HepG2 (cell line): ENCODE results near the gene CCDC57. TPM values are rescaled to one million over a fixed set of nuclear protein-coding genes. Genes with fewer than 3 reads are reported as not detected.
A peak's percentile ranks its signal among the peaks of the same experiment; 100 is the strongest.

Experiments
- AGO2 ChIP-seq: fragments of 200-400 bp; formaldehyde crosslinking; optimal IDR thresholded peaks from 2 replicates; pipeline ENCODE3; 2017; ENCODE audit warnings: mild to moderate bottlenecking, low read depth, low read length, moderate library complexity
- AHR ChIP-seq: IDR thresholded peaks from 2 replicates; pipeline ENCODE4 v1.6.1; 2018; ENCODE audit warnings: missing genetic modification reagents, missing compliant biosample characterization
- ARNTL ChIP-seq: sonication (generic); formaldehyde crosslinking; IDR thresholded peaks from 2 replicates; pipeline ENCODE4 v1.4.0; 2020; ENCODE audit warnings: mild to moderate bottlenecking, missing genetic modification reagents
- CBFB ChIP-seq: sonication (generic); formaldehyde crosslinking; IDR thresholded peaks from 2 replicates; pipeline ENCODE4 v1.4.0; 2020; ENCODE audit warnings: missing genetic modification reagents
- CHD4 ChIP-seq: fragments of 200-600 bp; sonication (generic); IDR thresholded peaks from 2 replicates; pipeline ENCODE4 v1.7.0; 2017; ENCODE audit warnings: mild to moderate bottlenecking, low read length, borderline replicate concordance
- ESRRA ChIP-seq: sonication (generic); formaldehyde crosslinking; IDR thresholded peaks from 2 replicates; pipeline ENCODE4 v1.5.1; 2020; ENCODE audit warnings: mild to moderate bottlenecking, low read depth, missing genetic modification reagents
- KAT2B ChIP-seq: fragments of 150-350 bp; IDR thresholded peaks from 2 replicates; pipeline ENCODE4 v1.6.1; 2014; ENCODE audit warnings: low read depth, low read length, borderline replicate concordance
- KLF13 ChIP-seq: sonication (generic); formaldehyde crosslinking; IDR thresholded peaks from 2 replicates; pipeline ENCODE4 v1.4.0; 2020; ENCODE audit warnings: mild to moderate bottlenecking, missing genetic modification reagents
- MIER2 ChIP-seq: IDR thresholded peaks from 2 replicates; pipeline ENCODE4 v1.6.1; 2016; ENCODE audit warnings: missing biosample characterization, missing genetic modification reagents
- NFIB ChIP-seq: sonication (generic); formaldehyde crosslinking; IDR thresholded peaks from 2 replicates; pipeline ENCODE4 v1.9.0; 2021; ENCODE audit warnings: missing genetic modification reagents, mild to moderate bottlenecking, borderline replicate concordance
- RBAK ChIP-seq: sonication (generic); formaldehyde crosslinking; IDR thresholded peaks from 2 replicates; pipeline ENCODE4 v1.5.1; 2020; ENCODE audit warnings: mild to moderate bottlenecking, missing genetic modification reagents
- RBFOX2 ChIP-seq: fragments of 200-400 bp; formaldehyde crosslinking; IDR thresholded peaks from 2 replicates; pipeline ENCODE4 v1.6.1; 2017; ENCODE audit warnings: low read depth, mild to moderate bottlenecking, low read length
- RFX1 ChIP-seq: fragments of 450-650 bp; IDR thresholded peaks from 2 replicates; pipeline ENCODE4 v1.6.1; 2017
- TAF15 ChIP-seq: fragments of 200-400 bp; formaldehyde crosslinking; IDR thresholded peaks from one replicate; pipeline ENCODE4 v1.6.1; 2018; ENCODE audit warnings: mild to moderate bottlenecking, low read depth, low read length; ENCODE audit not compliant: poor library complexity, severe bottlenecking
- TMF1 ChIP-seq: sonication (generic); formaldehyde crosslinking; IDR thresholded peaks from 2 replicates; pipeline ENCODE4 v1.8.1; 2022; ENCODE audit warnings: low read depth, missing genetic modification reagents
- ZC3H13 ChIP-seq: sonication (generic); formaldehyde crosslinking; IDR thresholded peaks from 2 replicates; pipeline ENCODE4 v1.8.1; 2023; ENCODE audit warnings: mild to moderate bottlenecking, missing genetic modification reagents, moderate library complexity
- ZKSCAN8 ChIP-seq: IDR thresholded peaks from 2 replicates; pipeline ENCODE4 v1.6.1; 2016; ENCODE audit warnings: borderline replicate concordance, missing genetic modification reagents, missing compliant biosample characterization
- ZNF121 ChIP-seq: sonication (generic); formaldehyde crosslinking; IDR thresholded peaks from 2 replicates; pipeline ENCODE4 v1.5.0; 2020; ENCODE audit warnings: mild to moderate bottlenecking, missing genetic modification reagents
- ZNF282 ChIP-seq: fragments of 450-650 bp; IDR thresholded peaks from 2 replicates; pipeline ENCODE4 v1.6.1; 2018; ENCODE audit not compliant: partially characterized antibody
- ZNF556 ChIP-seq: sonication (generic); formaldehyde crosslinking; IDR thresholded peaks from 2 replicates; pipeline ENCODE4 v1.4.0; 2020; ENCODE audit warnings: mild to moderate bottlenecking, missing genetic modification reagents, borderline replicate concordance
- ZNF616 ChIP-seq: sonication (generic); formaldehyde crosslinking; IDR thresholded peaks from 2 replicates; pipeline ENCODE4 v1.5.0; 2020; ENCODE audit warnings: low read depth, mild to moderate bottlenecking, missing genetic modification reagents
- ZNF670 ChIP-seq: sonication (generic); formaldehyde crosslinking; IDR thresholded peaks from 2 replicates; pipeline ENCODE4 v1.8.0; 2022; ENCODE audit warnings: mild to moderate bottlenecking, missing genetic modification reagents, borderline replicate concordance
- polyA plus RNA-seq, 8 experiments: library from polyadenylated mRNA; depleted of rRNA in 3 of 8; stranded (reverse) in 7 of 8; unstranded in 1 of 8; fragments of >200 nt; fragmentation: Illumina TruSeq in 4 of 8; extraction: Trizol in 4 of 8; gene quantifications; 2 replicates each; pipeline versions ENCODE4 v1.2.1 to v1.2.3, GENCODE V29; 2011 to 2016; ENCODE audit warnings: low read depth in 4 of 8, missing spikeins in 1 of 8, mixed read lengths in 1 of 8; ENCODE audit not compliant: insufficient read depth in 1 of 8
- total RNA-seq, 5 experiments: library from RNA; depleted of rRNA; stranded (reverse); fragments of >200 nt; fragmentation: Illumina TruSeq; extraction: Trizol; gene quantifications; 2 replicates each; pipeline ENCODE4 v1.2.3, GENCODE V29; 2016; ENCODE audit warnings: low read depth in 1 of 5
- TF ChIP-seq, protein P1 (sequence below): sonication (generic); formaldehyde crosslinking; IDR thresholded peaks from 2 replicates; pipeline ENCODE4 v1.5.0; 2020; ENCODE audit warnings: mild to moderate bottlenecking, low read depth, missing genetic modification reagents, borderline replicate concordance
- TF ChIP-seq, protein P2 (sequence below): sonication (generic); formaldehyde crosslinking; IDR thresholded peaks from 2 replicates; pipeline ENCODE4 v1.5.1; 2020; ENCODE audit warnings: mild to moderate bottlenecking, missing genetic modification reagents, moderate library complexity
- TF ChIP-seq, protein P3 (sequence below): sonication (generic); formaldehyde crosslinking; conservative IDR thresholded peaks from 2 replicates; pipeline ENCODE4 v1.4.0; 2020; ENCODE audit warnings: missing genetic modification reagents
- TF ChIP-seq, protein P4 (sequence below), 2 experiments: fragments of 450-650 bp in 1 of 2; sonication (generic) in 1 of 2; formaldehyde crosslinking; IDR thresholded peaks; 2 replicates each; pipeline versions ENCODE4 v1.5.0 to v1.8.0; 2020 to 2022; ENCODE audit warnings: mild to moderate bottlenecking in 1 of 2, missing genetic modification reagents in 1 of 2

The CCDC57 gene
- total and polyA plus RNA-seq, 2 of the 13 experiments (the other 11 are each of a cell fraction or from before 2014, with no cell fraction given) = 59.3 to 59.9 TPM

DNA sequence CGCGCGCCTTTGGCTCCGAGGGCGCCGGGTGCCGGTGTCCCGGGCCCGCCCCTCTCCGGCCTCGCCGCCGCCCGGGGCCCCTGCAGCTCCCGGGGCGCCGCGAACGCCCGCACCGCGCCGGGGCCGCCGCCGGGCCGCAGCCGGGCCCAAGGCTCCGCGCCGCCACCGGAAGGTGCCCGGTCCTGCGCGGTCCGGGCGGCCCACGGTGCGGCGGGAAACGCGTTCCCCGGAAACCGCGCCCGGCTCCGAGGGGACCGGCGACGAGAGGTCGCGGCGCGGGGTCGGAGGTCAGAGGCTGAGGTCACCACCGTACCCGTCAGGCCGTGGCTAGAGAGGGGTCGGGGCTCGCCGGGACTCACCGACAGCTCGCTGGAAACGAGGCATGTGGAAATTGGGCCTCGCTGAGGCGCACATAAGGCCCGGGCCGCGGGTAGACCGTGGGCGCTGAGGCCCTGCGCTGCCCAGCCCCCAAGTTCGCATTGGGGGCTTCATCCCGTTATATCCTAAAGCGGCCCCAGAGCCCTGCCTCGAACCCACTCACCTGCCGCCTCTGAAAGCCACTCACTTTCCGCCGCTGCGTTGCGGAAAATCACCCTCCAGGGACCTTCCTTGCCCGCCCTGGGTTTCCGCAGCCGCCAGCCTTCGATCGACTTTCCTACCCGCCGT, 146.9 kb downstream of the CCDC57 start, which contains the start of gene DUS1L (continued):
- TF ChIP-seq ZKSCAN8 (CRISPR knock-in tag) (peak; percentile 79; the same call in 1 of the 2 replicates), CBFB (CRISPR knock-in tag) (peak; percentile 98), RBFOX2 (peak; percentile 78), KAT2B (no peak), MIER2 (CRISPR knock-in tag) (0 out of 2 replicates have a peak, but pooled peaks have one; percentile 34), RBAK (CRISPR knock-in tag) (no peak), NFIB (CRISPR knock-in tag) (no peak), ZNF282 (no peak), ZC3H13 (CRISPR knock-in tag) (peak; percentile 80; the same call in 1 of the 2 replicates), AGO2 (no peak), ZNF670 (CRISPR knock-in tag) (peak; percentile 61), RFX1 (no peak), TAF15 (no peak), KLF13 (CRISPR knock-in tag) (no peak; the same call in 1 of the 2 replicates), ARNTL (peak; percentile 61; the same call in 1 of the 2 replicates), ZNF556 (CRISPR knock-in tag) (peak; percentile 97), ZNF616 (CRISPR knock-in tag) (peak; percentile 90), TMF1 (CRISPR knock-in tag) (peak; percentile 90; the same call in 1 of the 2 replicates), ZNF121 (peak; percentile 82), AHR (CRISPR knock-in tag) (peak; percentile 94; the same call in 1 of the 2 replicates), CHD4 (0 out of 2 replicates have a peak, but pooled peaks have one; percentile 46), ESRRA (CRISPR knock-in tag) (peak; percentile 96)
- TF ChIP-seq, protein P1, sequence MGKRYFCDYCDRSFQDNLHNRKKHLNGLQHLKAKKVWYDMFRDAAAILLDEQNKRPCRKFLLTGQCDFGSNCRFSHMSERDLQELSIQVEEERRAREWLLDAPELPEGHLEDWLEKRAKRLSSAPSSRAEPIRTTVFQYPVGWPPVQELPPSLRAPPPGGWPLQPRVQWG = no peak
- TF ChIP-seq, protein P2, sequence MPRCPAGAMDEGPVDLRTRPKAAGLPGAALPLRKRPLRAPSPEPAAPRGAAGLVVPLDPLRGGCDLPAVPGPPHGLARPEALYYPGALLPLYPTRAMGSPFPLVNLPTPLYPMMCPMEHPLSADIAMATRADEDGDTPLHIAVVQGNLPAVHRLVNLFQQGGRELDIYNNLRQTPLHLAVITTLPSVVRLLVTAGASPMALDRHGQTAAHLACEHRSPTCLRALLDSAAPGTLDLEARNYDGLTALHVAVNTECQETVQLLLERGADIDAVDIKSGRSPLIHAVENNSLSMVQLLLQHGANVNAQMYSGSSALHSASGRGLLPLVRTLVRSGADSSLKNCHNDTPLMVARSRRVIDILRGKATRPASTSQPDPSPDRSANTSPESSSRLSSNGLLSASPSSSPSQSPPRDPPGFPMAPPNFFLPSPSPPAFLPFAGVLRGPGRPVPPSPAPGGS (CRISPR knock-in tag) = peak; percentile 77
- TF ChIP-seq, protein P3, sequence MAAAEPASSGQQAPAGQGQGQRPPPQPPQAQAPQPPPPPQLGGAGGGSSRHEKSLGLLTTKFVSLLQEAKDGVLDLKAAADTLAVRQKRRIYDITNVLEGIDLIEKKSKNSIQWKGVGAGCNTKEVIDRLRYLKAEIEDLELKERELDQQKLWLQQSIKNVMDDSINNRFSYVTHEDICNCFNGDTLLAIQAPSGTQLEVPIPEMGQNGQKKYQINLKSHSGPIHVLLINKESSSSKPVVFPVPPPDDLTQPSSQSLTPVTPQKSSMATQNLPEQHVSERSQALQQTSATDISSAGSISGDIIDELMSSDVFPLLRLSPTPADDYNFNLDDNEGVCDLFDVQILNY (CRISPR knock-in tag) = peak; percentile 86
- TF ChIP-seq, protein P4, sequence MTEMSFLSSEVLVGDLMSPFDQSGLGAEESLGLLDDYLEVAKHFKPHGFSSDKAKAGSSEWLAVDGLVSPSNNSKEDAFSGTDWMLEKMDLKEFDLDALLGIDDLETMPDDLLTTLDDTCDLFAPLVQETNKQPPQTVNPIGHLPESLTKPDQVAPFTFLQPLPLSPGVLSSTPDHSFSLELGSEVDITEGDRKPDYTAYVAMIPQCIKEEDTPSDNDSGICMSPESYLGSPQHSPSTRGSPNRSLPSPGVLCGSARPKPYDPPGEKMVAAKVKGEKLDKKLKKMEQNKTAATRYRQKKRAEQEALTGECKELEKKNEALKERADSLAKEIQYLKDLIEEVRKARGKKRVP (CRISPR knock-in tag; IDR thresholded peaks at IDR 0.05) = no peak
